HCT116 (cell line): Measurements from ENCODE around the gene KISS1R.

Experiments used
- ELF1 ChIP-seq: IDR thresholded peaks from 2 replicates; pipeline ENCODE4 v1.6.1; 2012; ENCODE audit warnings: low read depth, borderline replicate concordance
- EZH2 ChIP-seq: fragments of 200-600 bp; sonication (generic); IDR thresholded peaks from 2 replicates; pipeline ENCODE4 v1.6.1; 2017; ENCODE audit warnings: antibody characterized with exemption, mixed run types
- EZH2phosphoT487 ChIP-seq: fragments of 200-600 bp; IDR thresholded peaks from 2 replicates; pipeline ENCODE4 v1.6.1; 2018; ENCODE audit warnings: antibody characterized with exemption, borderline replicate concordance
- POLR2A ChIP-seq: IDR thresholded peaks from 2 replicates; pipeline ENCODE4 v1.7.0; 2011; ENCODE audit warnings: borderline replicate concordance; ENCODE audit not compliant: insufficient read depth, insufficient read length; ENCODE audit errors: extremely low read depth
- POLR2AphosphoS5 ChIP-seq: IDR thresholded peaks from 2 replicates; pipeline ENCODE4 v1.6.1; 2011; ENCODE audit warnings: mild to moderate bottlenecking, low read depth, low read length, moderate library complexity
- RAD21 ChIP-seq: IDR thresholded peaks from 2 replicates; pipeline ENCODE4 v1.6.1; 2012; ENCODE audit warnings: low read depth, mild to moderate bottlenecking
- SRF ChIP-seq: IDR thresholded peaks from 2 replicates; pipeline ENCODE4 v1.6.1; 2012; ENCODE audit warnings: low read depth
- YY1 ChIP-seq: IDR thresholded peaks from 2 replicates; pipeline ENCODE4 v1.6.1; 2011; ENCODE audit warnings: low read length, low read depth, moderate library complexity, mild to moderate bottlenecking; ENCODE audit not compliant: insufficient replicate concordance; ENCODE audit errors: extremely low read depth
- ZNF274 ChIP-seq: fragments of 200-500 bp; sonication (Bioruptor generic); IDR thresholded peaks from 2 replicates; pipeline ENCODE4 v1.6.1; 2014; ENCODE audit warnings: mild to moderate bottlenecking, low read depth, low read length, inconsistent platforms
- TF ChIP-seq, protein P1 (sequence below), 3 experiments: fragments of 200-600 bp in 1 of 3; sonication (generic) in 1 of 3; IDR thresholded peaks in 2 of 3; conservative IDR thresholded peaks in 1 of 3; 2 replicates each; pipeline ENCODE4 v1.5.1; 2012 to 2017; ENCODE audit warnings: low read depth in 2 of 3, low read length in 2 of 3, antibody characterized with exemption in 1 of 3, borderline replicate concordance in 1 of 3, control low read depth in 1 of 3, mild to moderate bottlenecking in 1 of 3, mixed read lengths in 1 of 3, mixed run types in 1 of 3, moderate library complexity in 1 of 3; ENCODE audit not compliant: insufficient read depth in 1 of 3
- TF ChIP-seq, protein P2 (sequence below): IDR thresholded peaks from 2 replicates; pipeline ENCODE4 v1.6.1; 2012; ENCODE audit warnings: low read depth

DNA sequence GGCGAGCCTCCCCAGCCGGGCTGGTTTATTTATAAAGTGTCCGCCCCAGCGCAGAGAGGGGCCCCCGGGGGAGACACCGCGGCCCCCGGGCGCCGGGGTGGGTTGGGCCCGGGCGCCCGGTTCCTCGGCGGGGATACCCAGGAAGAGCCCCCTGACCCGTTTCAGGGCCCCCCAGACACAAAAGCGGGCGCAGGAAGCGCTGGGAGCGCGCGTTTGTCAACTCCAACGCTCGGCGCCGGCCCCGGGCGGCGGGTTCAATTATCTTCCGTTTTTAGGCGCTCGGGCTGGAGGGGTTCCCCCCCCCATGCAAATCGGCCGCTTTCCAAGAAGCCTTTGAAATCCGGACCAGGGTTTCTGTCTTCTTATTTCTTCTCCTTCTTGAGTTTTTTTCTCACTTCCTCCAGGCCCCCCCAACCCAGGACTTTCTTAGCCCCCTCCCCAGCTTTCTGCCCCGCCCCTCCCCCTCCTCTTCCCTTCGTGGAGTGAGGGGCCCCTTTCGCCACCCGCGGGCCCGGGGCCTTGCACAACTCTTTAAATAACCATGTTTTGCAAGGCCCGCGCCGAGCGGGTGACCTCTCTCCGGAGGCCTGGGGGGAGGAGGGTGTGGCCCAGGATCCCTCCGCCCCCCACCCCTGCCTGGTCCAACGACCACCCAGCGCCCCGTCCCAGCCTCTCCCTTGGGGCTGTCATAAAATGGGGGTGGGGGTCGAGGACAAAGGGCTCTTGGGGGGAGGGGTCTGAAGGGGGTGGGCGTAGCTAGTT, 9.6 kb downstream of the KISS1R start:
- TF ChIP-seq, protein P1, sequence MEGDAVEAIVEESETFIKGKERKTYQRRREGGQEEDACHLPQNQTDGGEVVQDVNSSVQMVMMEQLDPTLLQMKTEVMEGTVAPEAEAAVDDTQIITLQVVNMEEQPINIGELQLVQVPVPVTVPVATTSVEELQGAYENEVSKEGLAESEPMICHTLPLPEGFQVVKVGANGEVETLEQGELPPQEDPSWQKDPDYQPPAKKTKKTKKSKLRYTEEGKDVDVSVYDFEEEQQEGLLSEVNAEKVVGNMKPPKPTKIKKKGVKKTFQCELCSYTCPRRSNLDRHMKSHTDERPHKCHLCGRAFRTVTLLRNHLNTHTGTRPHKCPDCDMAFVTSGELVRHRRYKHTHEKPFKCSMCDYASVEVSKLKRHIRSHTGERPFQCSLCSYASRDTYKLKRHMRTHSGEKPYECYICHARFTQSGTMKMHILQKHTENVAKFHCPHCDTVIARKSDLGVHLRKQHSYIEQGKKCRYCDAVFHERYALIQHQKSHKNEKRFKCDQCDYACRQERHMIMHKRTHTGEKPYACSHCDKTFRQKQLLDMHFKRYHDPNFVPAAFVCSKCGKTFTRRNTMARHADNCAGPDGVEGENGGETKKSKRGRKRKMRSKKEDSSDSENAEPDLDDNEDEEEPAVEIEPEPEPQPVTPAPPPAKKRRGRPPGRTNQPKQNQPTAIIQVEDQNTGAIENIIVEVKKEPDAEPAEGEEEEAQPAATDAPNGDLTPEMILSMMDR (IDR thresholded peaks at IDR 0.05 in 2 of 3, conservative IDR thresholded peaks at IDR 0.05 in 1 of 3; ENCODE audit: borderline replicate concordance in 1 of 3, insufficient read depth in 1 of 3, low read depth in 2 of 3, low read length in 2 of 3), result no peak
- TF ChIP-seq RAD21 (no peak), POLR2A (no peak), ELF1 (no peak), EZH2 (no peak), SRF (no peak), POLR2AphosphoS5 (no peak), EZH2phosphoT487 (no peak), YY1 (no peak), ZNF274 (no peak)
- TF ChIP-seq, protein P2, sequence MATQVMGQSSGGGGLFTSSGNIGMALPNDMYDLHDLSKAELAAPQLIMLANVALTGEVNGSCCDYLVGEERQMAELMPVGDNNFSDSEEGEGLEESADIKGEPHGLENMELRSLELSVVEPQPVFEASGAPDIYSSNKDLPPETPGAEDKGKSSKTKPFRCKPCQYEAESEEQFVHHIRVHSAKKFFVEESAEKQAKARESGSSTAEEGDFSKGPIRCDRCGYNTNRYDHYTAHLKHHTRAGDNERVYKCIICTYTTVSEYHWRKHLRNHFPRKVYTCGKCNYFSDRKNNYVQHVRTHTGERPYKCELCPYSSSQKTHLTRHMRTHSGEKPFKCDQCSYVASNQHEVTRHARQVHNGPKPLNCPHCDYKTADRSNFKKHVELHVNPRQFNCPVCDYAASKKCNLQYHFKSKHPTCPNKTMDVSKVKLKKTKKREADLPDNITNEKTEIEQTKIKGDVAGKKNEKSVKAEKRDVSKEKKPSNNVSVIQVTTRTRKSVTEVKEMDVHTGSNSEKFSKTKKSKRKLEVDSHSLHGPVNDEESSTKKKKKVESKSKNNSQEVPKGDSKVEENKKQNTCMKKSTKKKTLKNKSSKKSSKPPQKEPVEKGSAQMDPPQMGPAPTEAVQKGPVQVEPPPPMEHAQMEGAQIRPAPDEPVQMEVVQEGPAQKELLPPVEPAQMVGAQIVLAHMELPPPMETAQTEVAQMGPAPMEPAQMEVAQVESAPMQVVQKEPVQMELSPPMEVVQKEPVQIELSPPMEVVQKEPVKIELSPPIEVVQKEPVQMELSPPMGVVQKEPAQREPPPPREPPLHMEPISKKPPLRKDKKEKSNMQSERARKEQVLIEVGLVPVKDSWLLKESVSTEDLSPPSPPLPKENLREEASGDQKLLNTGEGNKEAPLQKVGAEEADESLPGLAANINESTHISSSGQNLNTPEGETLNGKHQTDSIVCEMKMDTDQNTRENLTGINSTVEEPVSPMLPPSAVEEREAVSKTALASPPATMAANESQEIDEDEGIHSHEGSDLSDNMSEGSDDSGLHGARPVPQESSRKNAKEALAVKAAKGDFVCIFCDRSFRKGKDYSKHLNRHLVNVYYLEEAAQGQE, result no peak
